ENCODE results near the gene THBS1. TPM values are rescaled to one million over a fixed set of nuclear protein-coding genes. Genes with fewer than 3 reads are reported as not detected.

Gene THBS1
- total RNA-seq, 2 experiments from 2014 or later = 9.5 to 10.5 TPM

DNA sequence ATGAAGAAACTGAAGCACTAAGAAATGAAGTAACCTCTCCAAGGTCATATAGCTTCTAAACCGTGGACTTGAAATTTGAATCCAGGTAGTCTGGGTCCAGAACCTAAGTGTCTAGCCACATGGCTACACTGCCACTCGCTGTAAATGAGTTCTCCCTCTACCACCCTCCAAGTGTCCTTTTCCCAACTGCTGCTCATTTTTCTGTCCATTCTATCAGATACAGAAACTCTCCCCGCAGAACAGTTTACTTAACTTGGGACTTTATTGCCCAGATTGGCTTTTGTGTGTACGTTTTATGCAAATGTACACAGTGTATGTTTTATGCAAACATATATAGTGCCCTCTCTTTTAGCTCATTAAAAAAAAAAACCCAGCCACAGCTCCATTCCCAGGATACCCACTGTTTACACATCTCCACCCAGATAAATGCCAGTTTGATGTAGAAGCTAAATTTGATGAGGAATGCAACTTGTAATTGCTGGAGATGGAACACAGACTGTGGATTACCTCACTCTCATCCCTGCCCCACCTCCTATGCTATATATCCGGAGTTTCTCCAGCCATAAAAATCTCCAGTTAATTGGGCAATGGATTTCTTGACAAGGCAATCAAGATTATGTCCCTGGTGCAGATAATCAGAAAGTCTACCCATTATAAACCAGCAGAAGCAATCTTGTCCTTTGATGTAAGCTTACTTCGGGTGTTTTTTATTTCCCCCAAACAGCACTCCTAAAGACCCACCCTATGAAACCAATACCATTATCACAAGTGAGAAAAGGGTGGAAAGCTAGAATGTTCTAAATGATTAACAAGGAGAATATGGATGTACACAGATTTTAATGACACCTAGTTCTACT lies 42.0 kb downstream of the THBS1 start:
- Histone ChIP-seq H3K27ac (ENCODE audit: low read depth in 1 of 2, low read length in 2 of 2) (peak overlapping the region in 1 of 2 donors; percentile 80), H3K4me3 (ENCODE audit: low read length) (no peak overlapping the region), H3K27me3 (ENCODE audit: control insufficient read depth in 1 of 2, insufficient read depth in 2 of 2, low read length in 2 of 2) (no peaks in the 10 kb centered on the region), H3K36me3 (ENCODE audit: insufficient read depth, low read length) (no peaks in the 10 kb centered on the region), H3K9me3 (ENCODE audit: control insufficient read depth in 1 of 2, insufficient read depth in 1 of 2, low read length in 2 of 2) (no peaks in the 10 kb centered on the region), H3K4me1 (ENCODE audit: insufficient read depth, low read length) (peaks cover 58% of the 10 kb centered on the region)
- intact Hi-C loops (cut with DNase I, micrococcal nuclease) = no loop called here
- ATAC-seq (ENCODE audit: poor library complexity) (no peak), DNase-seq (no peak)
- ChIA-PET CTCF (interaction anchor here (0.7 to 1.7 kb wide), 4 partner anchors 28 to 1060 kb away, joined by 3 to 6 read pairs (median 4); partner anchors contain the start of gene THBS1), POLR2A (interaction anchor here (0.8 to 1.5 kb wide), 4 partner anchors 18 to 152 kb away, joined by 3 to 4 read pairs (median 4); no protein-coding TSS in a partner anchor)
- Mint-ChIP-seq H3K27ac (peak overlapping the region; percentile 91), H3K4me1 (ENCODE audit: low read depth) (peaks cover 40% of the 10 kb centered on the region), H3K4me3 (no peak overlapping the region), H3K9me3 (no peaks in the 10 kb centered on the region), H3K36me3 (ENCODE audit: low read depth) (no peaks in the 10 kb centered on the region), H3K27me3 (no peaks in the 10 kb centered on the region)
- TF ChIP-seq, protein P1, sequence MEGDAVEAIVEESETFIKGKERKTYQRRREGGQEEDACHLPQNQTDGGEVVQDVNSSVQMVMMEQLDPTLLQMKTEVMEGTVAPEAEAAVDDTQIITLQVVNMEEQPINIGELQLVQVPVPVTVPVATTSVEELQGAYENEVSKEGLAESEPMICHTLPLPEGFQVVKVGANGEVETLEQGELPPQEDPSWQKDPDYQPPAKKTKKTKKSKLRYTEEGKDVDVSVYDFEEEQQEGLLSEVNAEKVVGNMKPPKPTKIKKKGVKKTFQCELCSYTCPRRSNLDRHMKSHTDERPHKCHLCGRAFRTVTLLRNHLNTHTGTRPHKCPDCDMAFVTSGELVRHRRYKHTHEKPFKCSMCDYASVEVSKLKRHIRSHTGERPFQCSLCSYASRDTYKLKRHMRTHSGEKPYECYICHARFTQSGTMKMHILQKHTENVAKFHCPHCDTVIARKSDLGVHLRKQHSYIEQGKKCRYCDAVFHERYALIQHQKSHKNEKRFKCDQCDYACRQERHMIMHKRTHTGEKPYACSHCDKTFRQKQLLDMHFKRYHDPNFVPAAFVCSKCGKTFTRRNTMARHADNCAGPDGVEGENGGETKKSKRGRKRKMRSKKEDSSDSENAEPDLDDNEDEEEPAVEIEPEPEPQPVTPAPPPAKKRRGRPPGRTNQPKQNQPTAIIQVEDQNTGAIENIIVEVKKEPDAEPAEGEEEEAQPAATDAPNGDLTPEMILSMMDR (IDR thresholded peaks at IDR 0.05) = no peak

DNA sequence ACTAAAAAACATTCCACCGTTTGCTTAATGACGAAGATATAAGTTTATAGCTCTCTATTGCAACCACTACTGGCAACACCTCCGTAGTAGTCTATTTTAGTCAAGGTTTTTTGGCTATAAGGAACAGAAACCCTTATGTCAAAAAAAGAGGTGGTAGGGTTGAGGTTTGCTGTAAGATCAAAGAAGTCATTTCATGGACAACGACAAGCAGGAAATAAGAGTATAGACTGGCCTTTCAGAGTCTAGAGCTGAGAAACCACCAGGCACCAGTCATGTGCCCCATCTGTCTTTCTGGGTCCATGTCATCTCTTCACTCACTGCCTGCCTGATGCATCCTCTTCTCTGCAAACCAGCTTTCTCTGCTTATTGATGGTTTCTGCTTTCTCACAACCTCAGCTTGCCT lies 42.7 kb downstream of the THBS1 start:
- intact Hi-C loops (cut with DNase I, micrococcal nuclease) = no loop called here
- peak in 7 of 14 experiments; percentile 13 to 85 (median 55) for DNase-seq
- no peak overlapping the region for H3K4me3 ChIP-seq (ENCODE audit: low read length)
- H3K27ac ChIP-seq (ENCODE audit: low read depth in 1 of 2, low read length in 2 of 2) = peak overlapping the region; percentile 70 to 80
- peak overlapping the region; percentile 21 for H3K4me3 Mint-ChIP-seq
- ATAC-seq (ENCODE audit: poor library complexity) = peak; percentile 71
- CTCF ChIA-PET = interaction anchor here (0.7 to 1.9 kb wide), 5 partner anchors 18 to 1061 kb away, joined by 3 to 6 read pairs (median 4); partner anchors contain the start of gene THBS1
- no peaks in the 10 kb centered on the region for H3K36me3 Mint-ChIP-seq (ENCODE audit: low read depth)
- TF ChIP-seq, protein P1 (IDR thresholded peaks at IDR 0.05) = no peak
- H3K4me1 ChIP-seq (ENCODE audit: insufficient read depth, low read length) = peaks cover 65% of the 10 kb centered on the region
- peaks cover 44% of the 10 kb centered on the region for H3K4me1 Mint-ChIP-seq (ENCODE audit: low read depth)
- POLR2A ChIA-PET = interaction anchor here (0.6 to 1.5 kb wide), 7 partner anchors 9 to 341 kb away, joined by 3 to 4 read pairs (median 3); no protein-coding TSS in a partner anchor
- H3K36me3 ChIP-seq (ENCODE audit: insufficient read depth, low read length) = no peaks in the 10 kb centered on the region
- H3K27me3 ChIP-seq (ENCODE audit: control insufficient read depth in 1 of 2, insufficient read depth in 2 of 2, low read length in 2 of 2) = no peaks in the 10 kb centered on the region
- peak overlapping the region; percentile 91 for H3K27ac Mint-ChIP-seq
- no peaks in the 10 kb centered on the region for H3K9me3 ChIP-seq (ENCODE audit: control insufficient read depth in 1 of 2, insufficient read depth in 1 of 2, low read length in 2 of 2)
- no peaks in the 10 kb centered on the region for H3K27me3 Mint-ChIP-seq
- H3K9me3 Mint-ChIP-seq = no peaks in the 10 kb centered on the region

DNA sequence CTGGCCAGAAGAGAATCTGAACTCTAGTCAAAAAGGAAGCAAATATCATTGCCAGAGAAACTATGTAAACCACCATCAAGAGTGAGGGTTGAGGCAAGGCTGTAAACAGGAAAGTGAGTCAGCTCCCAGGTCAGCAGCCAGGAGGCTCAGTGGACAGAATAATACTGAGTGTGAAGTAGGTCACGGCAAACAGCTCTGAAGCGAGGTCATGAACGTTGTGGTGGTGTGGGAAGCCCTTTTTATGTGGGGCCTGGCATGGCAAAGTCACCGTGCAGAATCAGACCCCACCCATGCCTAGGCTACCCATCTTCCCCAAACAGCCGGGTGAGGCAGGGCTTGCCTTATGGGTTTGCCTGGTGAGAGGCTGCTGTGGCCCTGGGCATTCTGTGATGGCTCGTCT lies 43.9 kb downstream of the THBS1 start:
- Mint-ChIP-seq H3K4me3 (peak overlapping the region; percentile 76), H3K4me1 (ENCODE audit: low read depth) (peaks cover 55% of the 10 kb centered on the region), H3K27me3 (no peaks in the 10 kb centered on the region), H3K9me3 (no peaks in the 10 kb centered on the region), H3K27ac (peak overlapping the region; percentile 91), H3K36me3 (ENCODE audit: low read depth) (no peaks in the 10 kb centered on the region)
- Histone ChIP-seq H3K4me3 (ENCODE audit: low read length) (no peak overlapping the region), H3K9me3 (ENCODE audit: control insufficient read depth in 1 of 2, insufficient read depth in 1 of 2, low read length in 2 of 2) (no peaks in the 10 kb centered on the region), H3K4me1 (ENCODE audit: insufficient read depth, low read length) (peaks cover 78% of the 10 kb centered on the region), H3K27me3 (ENCODE audit: control insufficient read depth in 1 of 2, insufficient read depth in 2 of 2, low read length in 2 of 2) (no peaks in the 10 kb centered on the region), H3K36me3 (ENCODE audit: insufficient read depth, low read length) (no peaks in the 10 kb centered on the region), H3K27ac (ENCODE audit: low read depth in 1 of 2, low read length in 2 of 2) (peak overlapping the region; percentile 70 to 80)
- POLR2A ChIA-PET = interaction anchor here (0.7 to 1.9 kb wide), 7 partner anchors 11 to 150 kb away, joined by 3 to 9 read pairs (median 4); no protein-coding TSS in a partner anchor
- intact Hi-C loops (cut with DNase I, micrococcal nuclease) = loop anchor here in 1 of 2 experiments (1.0 kb wide), 1 partner anchor 16 kb away; no protein-coding TSS in a partner anchor
- ATAC-seq (ENCODE audit: poor library complexity) = peak; percentile 54
- DNase-seq = peak; percentile 39 to 91 (median 58)
- TF ChIP-seq, protein P1 (IDR thresholded peaks at IDR 0.05) = no peak
- CTCF ChIA-PET = interaction anchor here (1.7 to 1.9 kb wide), 2 partner anchors 17 to 45 kb away, joined by 6 to 7 read pairs; no protein-coding TSS in a partner anchor

Measured in CD4-positive, alpha-beta T cell (primary cell).